BLaER1 treated with 17β-estradiol and CSF1 and Interleukin-3, amounts not matched to agents 10 nM and 100 nM (cell line): Measurements from ENCODE around the gene NRG3.

Experiments
- H3K27ac ChIP-seq, 11 experiments: shearing (Covaris generic); formaldehyde crosslinking; 2 replicates each; pipeline ENCODE4 v1.8.1; 2022
- H3K27me3 ChIP-seq, 11 experiments: shearing (Covaris generic); formaldehyde crosslinking; 2 replicates each; pipeline ENCODE4 v1.8.1; 2022
- H3K36me3 ChIP-seq, 11 experiments: shearing (Covaris generic); formaldehyde crosslinking; 2 replicates each; pipeline ENCODE4 v1.8.1; 2022
- H3K4me1 ChIP-seq, 10 experiments: shearing (Covaris generic); formaldehyde crosslinking; 2 replicates each; pipeline ENCODE4 v1.8.1; 2022
- H3K4me2 ChIP-seq, 11 experiments: shearing (Covaris generic); formaldehyde crosslinking; 2 replicates each; pipeline ENCODE4 v1.8.1; 2022
- H3K4me3 ChIP-seq, 10 experiments: shearing (Covaris generic); formaldehyde crosslinking; 2 replicates each; pipeline ENCODE4 v1.8.1; 2022
- H3K9ac ChIP-seq, 11 experiments: shearing (Covaris generic); formaldehyde crosslinking; 2 replicates each; pipeline ENCODE4 v1.8.1; 2022
- H3K9me3 ChIP-seq, 11 experiments: shearing (Covaris generic); formaldehyde crosslinking; replicated peaks in 1 of 11; 2 replicates each; pipeline ENCODE4 v1.8.1; 2022
- H4K20me1 ChIP-seq, 11 experiments: shearing (Covaris generic); formaldehyde crosslinking; 2 replicates each; pipeline ENCODE4 v1.8.1; 2022
- Cebpa-rat ChIP-seq, 11 experiments: shearing (Covaris generic); IDR thresholded peaks; 2 replicates each; pipeline ENCODE4 v1.8.1; 2022

The NRG3 gene

GRCh38 chr10:82429302-82429701 is 554.3 kb downstream of the NRG3 start:
- no peaks in the 10 kb centered on the region for H4K20me1 ChIP-seq

DNA sequence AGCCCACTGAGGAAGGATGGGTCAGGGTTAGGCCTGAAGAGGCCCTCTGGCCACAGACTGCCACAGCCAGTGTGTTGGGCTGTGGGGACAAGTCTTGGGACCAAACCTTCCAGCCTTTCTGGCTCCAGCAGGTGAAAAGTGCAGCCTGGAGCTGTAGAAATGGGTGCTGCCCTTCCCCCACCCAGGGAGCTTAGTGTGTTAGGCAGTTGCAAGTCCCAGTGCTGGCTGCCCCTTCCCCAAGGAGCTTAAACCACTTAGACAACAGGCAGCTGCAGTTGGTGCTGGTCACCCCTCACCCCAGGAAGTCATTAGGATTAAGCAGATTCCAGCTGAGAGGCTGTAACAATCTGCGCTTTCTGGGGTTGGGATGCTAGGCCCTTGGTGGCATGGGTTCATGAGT is 563.3 kb downstream of the NRG3 start:
- peaks cover 26 to 58% (median 47%) of the 10 kb centered on the region in 11 experiments for H3K9me3 ChIP-seq
- peak overlapping the region in 1 of 11 experiments; percentile 15; a peak in 1 of 22 replicates for H3K9ac ChIP-seq
- H3K4me1 ChIP-seq, result peaks cover 0 to 28% (median 14%) of the 10 kb centered on the region in 10 experiments; a peak in 15 of 20 replicates
- peak overlapping the region in 8 of 11 experiments; percentile 38 to 80 (median 68); a peak in 17 of 22 replicates for H3K4me2 ChIP-seq
- peak overlapping the region in 2 of 10 experiments; percentile 3 to 17; a peak in 2 of 20 replicates for H3K4me3 ChIP-seq
- TF ChIP-seq Cebpa-rat (IDR thresholded peaks at IDR 0.05), result no peak
- peaks cover 0 to 17% (median 0%) of the 10 kb centered on the region in 11 experiments; a peak in 5 of 22 replicates for H3K36me3 ChIP-seq
- H3K27me3 ChIP-seq, result no peaks in the 10 kb centered on the region
- H3K27ac ChIP-seq, result peak overlapping the region in 5 of 11 experiments; percentile 14 to 51 (median 39); a peak in 5 of 22 replicates
- H4K20me1 ChIP-seq, result no peaks in the 10 kb centered on the region

More at GRCh38 chr10:82429302-82429701, 554.3 kb downstream of the NRG3 start:
- no peak overlapping the region for H3K4me3 ChIP-seq
- no peak for TF ChIP-seq Cebpa-rat (IDR thresholded peaks at IDR 0.05)
- H3K36me3 ChIP-seq, result peaks cover 0 to 36% (median 7%) of the 10 kb centered on the region in 11 experiments; a peak in 8 of 22 replicates
- peaks cover 44 to 92% (median 75%) of the 10 kb centered on the region in 11 experiments for H3K9me3 ChIP-seq
- H3K27ac ChIP-seq, result no peak overlapping the region
- H3K4me1 ChIP-seq, result no peaks in the 10 kb centered on the region
- H3K9ac ChIP-seq, result no peak overlapping the region
- H3K27me3 ChIP-seq, result no peaks in the 10 kb centered on the region
- H3K4me2 ChIP-seq, result no peak overlapping the region

- no peaks in the 10 kb centered on the region for H3K27me3 ChIP-seq
- no peak overlapping the region for H3K27ac ChIP-seq
- H3K4me3 ChIP-seq, result no peak overlapping the region
- H3K36me3 ChIP-seq, result peaks cover 0 to 22% (median 0%) of the 10 kb centered on the region in 11 experiments; a peak in 5 of 22 replicates
- no peaks in the 10 kb centered on the region for H4K20me1 ChIP-seq
- H3K4me2 ChIP-seq, result peak overlapping the region in 1 of 11 experiments; percentile 2; a peak in 2 of 22 replicates
- TF ChIP-seq Cebpa-rat (IDR thresholded peaks at IDR 0.05), result no peak
- peaks cover 0 to 28% (median 14%) of the 10 kb centered on the region in 10 experiments; a peak in 15 of 20 replicates for H3K4me1 ChIP-seq
- peaks cover 19 to 34% (median 27%) of the 10 kb centered on the region in 11 experiments for H3K9me3 ChIP-seq
- H3K9ac ChIP-seq, result no peak overlapping the region
Observed at GRCh38 chr10:82440775-82441174, 565.8 kb downstream of the NRG3 start.

DNA sequence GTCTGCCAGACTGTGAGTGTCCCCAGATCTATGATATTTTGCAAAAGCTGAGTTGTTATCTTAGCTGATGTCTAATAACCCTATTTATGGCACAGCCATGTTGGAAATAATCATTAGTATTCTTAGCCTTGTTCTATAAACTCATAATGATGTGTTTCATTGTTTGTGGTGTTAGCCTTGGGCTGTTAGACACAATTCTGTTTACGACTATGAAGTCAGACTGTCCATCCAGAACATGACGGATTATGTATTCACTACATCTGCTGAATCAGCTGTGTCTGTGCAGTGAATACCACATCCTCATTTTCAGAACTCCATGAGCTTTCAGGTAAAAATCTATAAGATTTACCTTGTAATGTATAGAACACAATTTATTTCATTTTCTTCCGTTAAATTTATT is 577.1 kb downstream of the NRG3 start:
- Histone ChIP-seq H3K9me3 (no peaks in the 10 kb centered on the region), H3K4me3 (no peak overlapping the region), H3K4me2 (no peak overlapping the region)

GRCh38 chr10:82452676-82453075 is 577.7 kb downstream of the NRG3 start:
- Histone ChIP-seq H3K9ac (no peak overlapping the region), H3K36me3 (peaks cover 0 to 4% (median 0%) of the 10 kb centered on the region in 11 experiments; a peak in 1 of 22 replicates), H4K20me1 (no peaks in the 10 kb centered on the region), H3K4me2 (no peak overlapping the region), H3K9me3 (no peaks in the 10 kb centered on the region), H3K27ac (no peak overlapping the region), H3K4me3 (no peak overlapping the region), H3K4me1 (peaks cover 0 to 9% (median 0%) of the 10 kb centered on the region in 10 experiments; a peak in 4 of 20 replicates), H3K27me3 (no peaks in the 10 kb centered on the region)
- TF ChIP-seq Cebpa-rat (IDR thresholded peaks at IDR 0.05), result no peak

More for the DNA sequence above, 577.1 kb downstream of the NRG3 start:
- no peaks in the 10 kb centered on the region for H3K27me3 ChIP-seq
- H3K36me3 ChIP-seq, result peaks cover 0 to 4% (median 0%) of the 10 kb centered on the region in 11 experiments; a peak in 1 of 22 replicates
- H4K20me1 ChIP-seq, result no peaks in the 10 kb centered on the region
- TF ChIP-seq Cebpa-rat (IDR thresholded peaks at IDR 0.05), result no peak
- no peak overlapping the region for H3K27ac ChIP-seq
- H3K9ac ChIP-seq, result no peak overlapping the region
- H3K4me1 ChIP-seq, result peaks cover 0 to 9% (median 0%) of the 10 kb centered on the region in 10 experiments; a peak in 4 of 20 replicates

- Histone ChIP-seq H3K27ac (no peak overlapping the region), H3K4me1 (peaks cover 0 to 9% (median 0%) of the 10 kb centered on the region in 10 experiments; a peak in 5 of 20 replicates), H3K9ac (no peak overlapping the region), H4K20me1 (no peaks in the 10 kb centered on the region), H3K9me3 (no peaks in the 10 kb centered on the region), H3K27me3 (no peaks in the 10 kb centered on the region), H3K36me3 (peaks cover 0 to 7% (median 0%) of the 10 kb centered on the region in 11 experiments; a peak in 1 of 22 replicates), H3K4me3 (no peak overlapping the region), H3K4me2 (no peak overlapping the region)
- TF ChIP-seq Cebpa-rat (IDR thresholded peaks at IDR 0.05), result no peak
Observed at GRCh38 chr10:82453678-82454293, 578.8 kb downstream of the NRG3 start.

DNA sequence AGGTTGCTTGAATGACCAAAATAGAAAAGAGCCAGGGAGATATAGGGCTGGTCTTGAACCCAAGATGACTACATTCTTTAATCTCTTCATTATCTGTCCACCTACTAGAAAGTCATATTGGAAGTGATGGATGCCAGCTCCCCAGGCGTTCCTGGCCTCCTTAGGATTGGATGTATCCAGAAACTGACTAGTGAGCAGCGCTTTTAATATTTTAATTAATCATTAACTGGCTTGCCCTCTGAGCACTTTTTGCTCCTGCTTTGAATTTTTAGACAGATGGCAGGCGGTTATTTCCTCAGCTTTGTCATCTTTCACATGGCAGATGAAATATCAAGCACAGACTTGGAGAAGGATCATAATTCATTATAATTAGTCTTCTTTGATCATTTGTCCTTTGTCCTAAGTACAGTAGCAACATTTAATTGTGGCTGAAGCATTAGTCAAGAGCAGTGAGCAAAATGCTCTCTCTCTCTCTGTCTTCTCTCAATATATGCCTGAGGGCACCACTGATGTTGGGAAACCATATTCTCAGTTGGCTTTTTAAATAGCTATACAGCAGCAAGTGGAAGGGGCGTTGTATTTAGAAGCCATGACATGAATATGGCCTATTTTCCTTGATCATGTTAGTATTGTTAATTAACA is 588.0 kb downstream of the NRG3 start:
- H3K27ac ChIP-seq, result no peak overlapping the region
- peaks cover 0 to 31% (median 15%) of the 10 kb centered on the region in 10 experiments; a peak in 9 of 20 replicates for H3K4me1 ChIP-seq
- no peak overlapping the region for H3K9ac ChIP-seq
- no peaks in the 10 kb centered on the region for H4K20me1 ChIP-seq
- no peak overlapping the region for H3K4me3 ChIP-seq
- TF ChIP-seq Cebpa-rat (IDR thresholded peaks at IDR 0.05), result no peak
- H3K4me2 ChIP-seq, result no peak overlapping the region; a peak in 1 of 22 replicates
- H3K27me3 ChIP-seq, result no peaks in the 10 kb centered on the region
- H3K36me3 ChIP-seq, result peaks cover 0 to 17% (median 0%) of the 10 kb centered on the region in 11 experiments; a peak in 4 of 22 replicates
- peaks cover 0 to 16% (median 0%) of the 10 kb centered on the region in 11 experiments; a peak in 6 of 22 replicates for H3K9me3 ChIP-seq

DNA sequence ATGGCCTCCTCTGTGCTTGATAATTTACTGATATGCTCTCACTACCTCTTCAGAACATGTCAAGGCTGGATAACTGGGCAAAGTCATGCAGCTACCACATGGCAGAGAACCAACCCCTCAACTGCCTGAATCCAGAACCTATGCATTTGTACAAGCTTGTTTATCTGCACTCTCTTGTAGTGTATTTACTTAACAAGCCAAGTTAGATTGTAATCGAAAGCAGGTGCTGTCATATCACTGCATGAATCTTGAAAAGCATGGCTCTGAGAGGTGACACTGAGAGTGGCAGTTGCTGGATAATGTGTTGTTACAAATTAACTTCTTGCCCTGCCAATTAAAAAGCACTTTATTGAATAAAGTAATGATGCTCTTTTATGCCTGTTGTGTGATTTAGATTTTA is 588.6 kb downstream of the NRG3 start:
- Histone ChIP-seq H3K27me3 (no peaks in the 10 kb centered on the region), H4K20me1 (no peaks in the 10 kb centered on the region), H3K27ac (no peak overlapping the region), H3K9ac (no peak overlapping the region), H3K4me3 (no peak overlapping the region), H3K36me3 (peaks cover 0 to 16% (median 0%) of the 10 kb centered on the region in 11 experiments; a peak in 4 of 22 replicates), H3K4me2 (no peak overlapping the region; a peak in 2 of 22 replicates), H3K9me3 (peaks cover 0 to 16% (median 0%) of the 10 kb centered on the region in 11 experiments; a peak in 6 of 22 replicates), H3K4me1 (peaks cover 0 to 37% (median 15%) of the 10 kb centered on the region in 10 experiments; a peak in 9 of 20 replicates)
- no peak for TF ChIP-seq Cebpa-rat (IDR thresholded peaks at IDR 0.05)
